Hepatocyte (in vitro differentiated cells): ENCODE data around the gene APBB1IP. TPM values are rescaled to one million over a fixed set of nuclear protein-coding genes. Genes with fewer than 3 reads are reported as not detected.

Experiments used
- DNase-seq: peaks from one replicate; pipeline ENCODE4 v3.0.0-alpha.2; 2016; ENCODE audit warnings: low spot score
- H2AFZ ChIP-seq: fragments of 200-600 bp; sonication (generic); 2 replicates; pipeline ENCODE4 v1.6.0; 2016; ENCODE audit warnings: antibody characterized with exemption, mild to moderate bottlenecking
- H3K27ac ChIP-seq: fragments of 200-600 bp; sonication (generic); 2 replicates; pipeline ENCODE4 v1.5.1; 2016; ENCODE audit warnings: mild to moderate bottlenecking
- H3K27me3 ChIP-seq: fragments of 200-600 bp; sonication (generic); 2 replicates; pipeline ENCODE4 v1.6.1; 2016
- H3K36me3 ChIP-seq: fragments of 200-600 bp; sonication (generic); replicated peaks from 2 replicates; pipeline ENCODE4 v1.5.1; 2016; ENCODE audit warnings: low read depth; ENCODE audit not compliant: insufficient read depth
- H3K4me1 ChIP-seq: fragments of 200-600 bp; sonication (generic); 2 replicates; pipeline ENCODE4 v1.5.1; 2016; ENCODE audit warnings: mild to moderate bottlenecking, moderate library complexity; ENCODE audit not compliant: insufficient read depth
- H3K4me2 ChIP-seq: fragments of 200-600 bp; sonication (generic); 2 replicates; pipeline ENCODE4 v1.6.0; 2016
- H3K4me3 ChIP-seq: fragments of 200-600 bp; sonication (generic); 2 replicates; pipeline ENCODE4 v1.5.1; 2016; ENCODE audit warnings: mild to moderate bottlenecking
- H3K79me2 ChIP-seq: fragments of 200-600 bp; sonication (generic); 2 replicates; pipeline ENCODE4 v1.6.0; 2017; ENCODE audit warnings: mild to moderate bottlenecking
- H3K9me2 ChIP-seq: fragments of 200-600 bp; sonication (generic); replicated peaks from 2 replicates; pipeline ENCODE4 v1.6.0; 2017; ENCODE audit warnings: mild to moderate bottlenecking; ENCODE audit not compliant: insufficient read depth
- H3K9me3 ChIP-seq: fragments of 200-600 bp; sonication (generic); 2 replicates; pipeline ENCODE4 v1.5.1; 2016; ENCODE audit warnings: low read depth, mild to moderate bottlenecking
- H4K20me1 ChIP-seq: fragments of 200-600 bp; sonication (generic); 2 replicates; pipeline ENCODE4 v1.6.0; 2016; ENCODE audit warnings: mild to moderate bottlenecking; ENCODE audit not compliant: insufficient read depth, poor library complexity, severe bottlenecking
- EZH2 ChIP-seq: fragments of 200-600 bp; sonication (generic); IDR thresholded peaks from 2 replicates; pipeline ENCODE4 v1.6.1; 2016; ENCODE audit warnings: antibody characterized with exemption, mild to moderate bottlenecking, borderline replicate concordance
- EZH2phosphoT487 ChIP-seq: fragments of 200-600 bp; sonication (generic); IDR thresholded peaks from one replicate; pipeline ENCODE4 v1.6.1; 2018; ENCODE audit warnings: antibody characterized with exemption, mild to moderate bottlenecking, low read depth, moderate library complexity; ENCODE audit not compliant: unreplicated experiment, severe bottlenecking
- WGBS: methylation state at CpG from one replicate; pipeline ENCODE4 v1.1.6; 2016; ENCODE audit warnings: low lambda C conversion rate; ENCODE audit errors: missing lambda C conversion rate; 5-methylcytosine and 5-hydroxymethylcytosine counted together
- polyA plus RNA-seq: library from polyadenylated mRNA; unstranded; fragments of >200 nt; fragmentation: Nextera tagmentation; extraction: Ambion mirVana; gene quantifications from 2 replicates; pipeline ENCODE4 v1.2.1, GENCODE V29; 2016
- total RNA-seq: library from RNA; depleted of rRNA; stranded (reverse); fragments of >200 nt; gene quantifications from 2 replicates; pipeline ENCODE4 v1.2.3, GENCODE V29; 2014
- TF ChIP-seq, protein P1 (sequence below): fragments of 200-600 bp; sonication (generic); IDR thresholded peaks from 2 replicates; pipeline ENCODE4 v1.5.1; 2016; ENCODE audit warnings: antibody characterized with exemption, mild to moderate bottlenecking; ENCODE audit not compliant: poor library complexity

The APBB1IP gene
- total and polyA plus RNA-seq, 2 experiments from 2014 or later: 1.1 to 1.8 TPM

DNA sequence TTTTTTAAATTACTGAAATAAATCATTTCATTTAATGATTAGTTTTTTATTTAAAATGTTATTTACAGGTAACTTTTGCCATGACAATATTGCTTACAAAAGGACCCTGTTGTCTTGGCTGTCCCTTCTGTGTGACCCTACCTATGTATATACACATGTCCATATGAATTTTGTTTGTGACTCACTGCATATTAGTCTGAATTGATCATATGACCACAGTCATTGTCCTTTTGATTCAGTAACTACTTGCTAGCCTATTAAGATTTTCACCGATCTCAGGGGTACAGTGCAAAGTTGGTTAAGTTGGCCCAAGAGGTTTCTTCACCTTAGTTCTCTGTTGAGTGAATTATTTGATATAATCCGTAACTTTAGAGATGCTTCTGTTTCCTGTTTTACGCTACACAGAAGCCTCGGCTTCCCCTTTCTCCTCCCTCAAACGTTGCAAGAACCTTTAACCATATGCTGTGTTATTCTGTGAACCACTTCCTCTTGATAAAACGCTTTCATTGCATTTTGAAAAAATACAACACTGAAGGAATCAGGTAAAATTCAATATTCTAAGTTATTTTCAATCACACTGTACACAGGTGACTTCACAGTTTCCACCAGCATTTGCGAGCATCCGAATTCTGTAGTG, 43.9 kb downstream of the APBB1IP start:
- Histone ChIP-seq H3K79me2 (no peaks in the 10 kb centered on the region), H3K9me2 (no peaks in the 10 kb centered on the region), H3K27me3 (no peaks in the 10 kb centered on the region), H3K36me3 (no peaks in the 10 kb centered on the region), H4K20me1 (no peaks in the 10 kb centered on the region), H2AFZ (no peak overlapping the region), H3K4me1 (peaks cover 15% of the 10 kb centered on the region), H3K4me2 (no peak overlapping the region), H3K27ac (no peak overlapping the region), H3K9me3 (no peaks in the 10 kb centered on the region), H3K4me3 (no peak overlapping the region)
- TF ChIP-seq EZH2 (no peak), EZH2phosphoT487 (no peak)
- TF ChIP-seq, protein P1, sequence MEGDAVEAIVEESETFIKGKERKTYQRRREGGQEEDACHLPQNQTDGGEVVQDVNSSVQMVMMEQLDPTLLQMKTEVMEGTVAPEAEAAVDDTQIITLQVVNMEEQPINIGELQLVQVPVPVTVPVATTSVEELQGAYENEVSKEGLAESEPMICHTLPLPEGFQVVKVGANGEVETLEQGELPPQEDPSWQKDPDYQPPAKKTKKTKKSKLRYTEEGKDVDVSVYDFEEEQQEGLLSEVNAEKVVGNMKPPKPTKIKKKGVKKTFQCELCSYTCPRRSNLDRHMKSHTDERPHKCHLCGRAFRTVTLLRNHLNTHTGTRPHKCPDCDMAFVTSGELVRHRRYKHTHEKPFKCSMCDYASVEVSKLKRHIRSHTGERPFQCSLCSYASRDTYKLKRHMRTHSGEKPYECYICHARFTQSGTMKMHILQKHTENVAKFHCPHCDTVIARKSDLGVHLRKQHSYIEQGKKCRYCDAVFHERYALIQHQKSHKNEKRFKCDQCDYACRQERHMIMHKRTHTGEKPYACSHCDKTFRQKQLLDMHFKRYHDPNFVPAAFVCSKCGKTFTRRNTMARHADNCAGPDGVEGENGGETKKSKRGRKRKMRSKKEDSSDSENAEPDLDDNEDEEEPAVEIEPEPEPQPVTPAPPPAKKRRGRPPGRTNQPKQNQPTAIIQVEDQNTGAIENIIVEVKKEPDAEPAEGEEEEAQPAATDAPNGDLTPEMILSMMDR: no peak
- WGBS: 82% methylated on average over 8 of the region's 8 CpGs
- no peak for DNase-seq

DNA sequence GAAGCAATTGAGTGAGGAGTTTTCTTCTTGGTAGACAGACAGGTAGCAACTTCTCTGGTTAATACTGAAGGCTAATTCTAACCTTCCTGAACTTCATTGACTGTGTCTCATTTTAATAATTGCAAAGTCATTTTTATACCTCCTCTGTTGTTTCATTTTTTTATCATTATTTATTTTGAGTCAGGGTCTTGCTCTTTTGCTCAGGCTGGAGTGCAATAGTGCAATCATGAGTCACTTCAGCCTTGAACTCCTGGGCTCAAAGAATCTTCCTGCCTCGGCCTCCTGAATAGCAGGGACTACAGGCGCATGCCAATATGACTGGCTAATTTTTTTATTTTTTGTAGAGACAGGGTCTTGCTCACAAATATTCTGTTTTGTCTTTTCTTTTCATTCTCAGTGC, 45.4 kb downstream of the APBB1IP start:
- Histone ChIP-seq H3K79me2 (no peaks in the 10 kb centered on the region), H4K20me1 (no peaks in the 10 kb centered on the region), H3K36me3 (no peaks in the 10 kb centered on the region), H3K9me3 (no peaks in the 10 kb centered on the region), H3K27ac (no peak overlapping the region), H2AFZ (no peak overlapping the region), H3K4me3 (no peak overlapping the region), H3K9me2 (no peaks in the 10 kb centered on the region), H3K4me1 (peaks cover 19% of the 10 kb centered on the region), H3K27me3 (no peaks in the 10 kb centered on the region), H3K4me2 (no peak overlapping the region)
- no peak for TF ChIP-seq EZH2phosphoT487
- TF ChIP-seq, protein P1: no peak
- no peak for TF ChIP-seq EZH2
- DNase-seq: no peak
- 68% methylated on average over 2 of the region's 2 CpGs for WGBS

DNA sequence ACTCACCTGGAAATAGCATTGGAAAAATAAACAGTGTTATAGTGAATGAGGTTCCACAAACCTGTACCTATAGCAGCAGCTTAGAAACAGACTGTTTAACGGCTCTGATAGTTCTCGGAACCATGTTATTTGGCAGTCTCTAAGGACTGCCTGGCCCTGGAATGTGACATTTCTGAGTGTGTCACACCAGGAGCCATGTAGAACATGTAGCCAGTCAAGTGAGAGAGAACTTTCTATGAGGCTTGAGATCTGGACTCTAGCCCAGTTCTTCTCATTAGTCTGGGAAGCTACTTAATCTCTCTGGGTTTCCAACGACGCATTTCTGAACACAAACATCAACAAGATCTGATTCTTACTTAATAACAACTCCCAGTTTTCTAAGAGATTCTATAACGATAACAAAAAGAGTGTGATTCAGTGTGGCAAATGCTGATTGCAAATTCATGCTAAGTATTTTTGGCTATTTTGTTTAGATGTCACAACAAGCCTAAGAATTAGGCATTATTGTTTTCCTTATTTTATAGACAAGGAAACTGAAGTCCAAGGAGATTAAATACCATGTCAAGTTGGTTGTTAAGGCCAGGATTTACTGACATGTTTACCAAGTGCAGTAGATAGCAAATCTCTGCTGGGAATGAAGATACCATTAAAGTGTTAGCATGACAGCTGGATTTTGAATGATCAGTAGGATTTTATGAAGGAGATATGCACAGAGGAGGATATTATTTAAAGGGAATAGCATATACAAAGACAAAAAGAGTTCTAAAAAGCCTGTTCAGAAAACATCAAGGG, 47.2 kb downstream of the APBB1IP start:
- H3K36me3 ChIP-seq: no peaks in the 10 kb centered on the region
- H3K27me3 ChIP-seq: no peaks in the 10 kb centered on the region
- TF ChIP-seq EZH2phosphoT487: no peak
- TF ChIP-seq, protein P1: no peak
- no peak for TF ChIP-seq EZH2
- no peaks in the 10 kb centered on the region for H4K20me1 ChIP-seq
- WGBS: 74% methylated on average over 5 of the region's 5 CpGs
- H3K9me2 ChIP-seq: no peaks in the 10 kb centered on the region
- H3K4me2 ChIP-seq: no peak overlapping the region
- H3K27ac ChIP-seq: peak overlapping the region; percentile 80
- H3K4me3 ChIP-seq: no peak overlapping the region
- no peaks in the 10 kb centered on the region for H3K9me3 ChIP-seq
- H3K4me1 ChIP-seq: peaks cover 19% of the 10 kb centered on the region
- no peak overlapping the region for H2AFZ ChIP-seq
- no peaks in the 10 kb centered on the region for H3K79me2 ChIP-seq
- peak; percentile 17 for DNase-seq
